Measurements from ENCODE around the gene LIN54.
A peak's percentile ranks its signal among the peaks of the same experiment; 100 is the strongest.

Gene LIN54

GRCh38 chr4:82891707-82892466, 118.7 kb downstream of the LIN54 start:
- no peak for DNase-seq (ENCODE audit: low read depth in 2 of 2)

- DNase-seq (ENCODE audit: low read depth in 2 of 2): peak; percentile 92 to 97
Measured at GRCh38 chr4:82890901-82891706, 119.5 kb downstream of the LIN54 start, which contains the start of gene SEC31A. TSS of gene SEC31A (minus strand) at chr4:82891153. CDS start at chr4:82881936, 9,217 bp downstream.

GRCh38 chr4:82890528-82890900, 120.1 kb downstream of the LIN54 start:
- DNase-seq (ENCODE audit: low read depth in 2 of 2): no peak

GRCh38 chr4:82889287-82889686, 121.3 kb downstream of the LIN54 start:
- no peak for DNase-seq (ENCODE audit: low read depth in 2 of 2)

GRCh38 chr4:82886147-82886942, 124.3 kb downstream of the LIN54 start:
- DNase-seq (ENCODE audit: low read depth in 2 of 2): no peak

GRCh38 chr4:82885410-82885809, 125.2 kb downstream of the LIN54 start:
- DNase-seq (ENCODE audit: low read depth in 2 of 2): no peak
